HepG2 (cell line): ENCODE data around the gene AADACL4. TPM values are rescaled to one million over a fixed set of nuclear protein-coding genes. Genes with fewer than 3 reads are reported as not detected.
A peak's percentile ranks its signal among the peaks of the same experiment; 100 is the strongest.

Experiments
- GTF3A ChIP-seq: sonication (generic); formaldehyde crosslinking; conservative IDR thresholded peaks from 2 replicates; pipeline ENCODE4 v1.4.0; 2020; ENCODE audit warnings: mild to moderate bottlenecking, missing genetic modification reagents
- HOXA7 ChIP-seq: sonication (generic); formaldehyde crosslinking; IDR thresholded peaks from 2 replicates; pipeline ENCODE4 v1.8.1; 2022; ENCODE audit warnings: mild to moderate bottlenecking, missing genetic modification reagents, moderate library complexity
- IKZF4 ChIP-seq: sonication (generic); formaldehyde crosslinking; IDR thresholded peaks from 2 replicates; pipeline ENCODE4 v1.5.1; 2020; ENCODE audit warnings: borderline replicate concordance, mild to moderate bottlenecking, low read depth, missing genetic modification reagents; ENCODE audit errors: not compliant biosample characterization
- IRF2 ChIP-seq: IDR thresholded peaks from 2 replicates; pipeline ENCODE4 v1.6.1; 2018; ENCODE audit warnings: missing genetic modification reagents, missing compliant biosample characterization
- KMT2B ChIP-seq: IDR thresholded peaks from 2 replicates; pipeline ENCODE4 v1.6.1; 2016; ENCODE audit warnings: missing genetic modification reagents, missing compliant biosample characterization
- MIER3 ChIP-seq: IDR thresholded peaks from 2 replicates; pipeline ENCODE4 v1.6.1; 2016; ENCODE audit warnings: missing compliant biosample characterization, borderline replicate concordance
- MIXL1 ChIP-seq: IDR thresholded peaks from 2 replicates; pipeline ENCODE4 v1.6.1; 2016
- MTA1 ChIP-seq: sonication (generic); formaldehyde crosslinking; IDR thresholded peaks from 2 replicates; pipeline ENCODE4 v1.4.0; 2020; ENCODE audit warnings: missing genetic modification reagents, mild to moderate bottlenecking, borderline replicate concordance
- RARG ChIP-seq: sonication (generic); formaldehyde crosslinking; IDR thresholded peaks from 2 replicates; pipeline ENCODE4 v1.4.0; 2020; ENCODE audit warnings: low read depth, mild to moderate bottlenecking, missing genetic modification reagents
- RXRA ChIP-seq: sonication (generic); formaldehyde crosslinking; IDR thresholded peaks from 2 replicates; pipeline ENCODE4 v1.5.1; 2020; ENCODE audit warnings: missing genetic modification reagents
- TBX3 ChIP-seq: fragments of 450-650 bp; IDR thresholded peaks from 2 replicates; pipeline ENCODE4 v1.6.1; 2017; ENCODE audit warnings: antibody characterized with exemption, mild to moderate bottlenecking, inconsistent platforms, borderline replicate concordance
- ZBTB33 ChIP-seq: sonication (generic); formaldehyde crosslinking; IDR thresholded peaks from 2 replicates; pipeline ENCODE4 v1.4.0; 2020; ENCODE audit warnings: missing genetic modification reagents
- ZFP41 ChIP-seq: sonication (generic); formaldehyde crosslinking; IDR thresholded peaks from 2 replicates; pipeline ENCODE4 v1.4.0; 2020; ENCODE audit warnings: mild to moderate bottlenecking, missing genetic modification reagents, borderline replicate concordance
- ZNF512B ChIP-seq: sonication (generic); formaldehyde crosslinking; IDR thresholded peaks from 2 replicates; pipeline ENCODE4 v1.5.1; 2020; ENCODE audit warnings: missing genetic modification reagents, mild to moderate bottlenecking, borderline replicate concordance
- ZNF513 ChIP-seq: sonication (generic); formaldehyde crosslinking; conservative IDR thresholded peaks from 2 replicates; pipeline ENCODE4 v1.5.0; 2020; ENCODE audit warnings: missing genetic modification reagents
- ZNF567 ChIP-seq: sonication (generic); formaldehyde crosslinking; IDR thresholded peaks from 2 replicates; pipeline ENCODE4 v1.8.1; 2023; ENCODE audit warnings: mild to moderate bottlenecking, missing genetic modification reagents, borderline replicate concordance
- ZNF841 ChIP-seq: sonication (generic); formaldehyde crosslinking; IDR thresholded peaks from 2 replicates; pipeline ENCODE4 v1.8.1; 2023; ENCODE audit warnings: missing genetic modification reagents, borderline replicate concordance
- ZSCAN5A ChIP-seq: sonication (generic); formaldehyde crosslinking; IDR thresholded peaks from 2 replicates; pipeline ENCODE4 v1.8.0; 2022; ENCODE audit warnings: mild to moderate bottlenecking, missing genetic modification reagents, borderline replicate concordance
- polyA plus RNA-seq, 8 experiments: library from polyadenylated mRNA; depleted of rRNA in 3 of 8; stranded (reverse) in 7 of 8; unstranded in 1 of 8; fragments of >200 nt; fragmentation: Illumina TruSeq in 4 of 8; extraction: Trizol in 4 of 8; gene quantifications; 2 replicates each; pipeline versions ENCODE4 v1.2.1 to v1.2.3, GENCODE V29; 2011 to 2016; ENCODE audit warnings: low read depth in 4 of 8, missing spikeins in 1 of 8, mixed read lengths in 1 of 8; ENCODE audit not compliant: insufficient read depth in 1 of 8
- total RNA-seq, 5 experiments: library from RNA; depleted of rRNA; stranded (reverse); fragments of >200 nt; fragmentation: Illumina TruSeq; extraction: Trizol; gene quantifications; 2 replicates each; pipeline ENCODE4 v1.2.3, GENCODE V29; 2016; ENCODE audit warnings: low read depth in 1 of 5

AADACL4 gene
- total and polyA plus RNA-seq, 2 of the 13 experiments (the other 11 are each of a cell fraction or from before 2014, with no cell fraction given): not detected

GRCh38 chr1:12658531-12659453 lies 14.9 kb downstream of the AADACL4 start (continued):
- TF ChIP-seq ZNF512B (CRISPR knock-in tag): no peak
- no peak for TF ChIP-seq ZFP41
- TF ChIP-seq IKZF4: no peak
- no peak for TF ChIP-seq HOXA7 (CRISPR knock-in tag)
- no peak for TF ChIP-seq RXRA
- no peak for TF ChIP-seq ZNF841
- TF ChIP-seq GTF3A (CRISPR knock-in tag): no peak
- TF ChIP-seq ZNF567 (CRISPR knock-in tag): no peak
- no peak for TF ChIP-seq TBX3
- no peak for TF ChIP-seq ZSCAN5A
- TF ChIP-seq IRF2 (CRISPR knock-in tag): 0 out of 2 replicates have a peak, but pooled peaks have one; percentile 32
- TF ChIP-seq KMT2B (CRISPR knock-in tag): no peak
- 0 out of 2 replicates have a peak, but pooled peaks have one; percentile 24 for TF ChIP-seq MIER3 (CRISPR knock-in tag)
- 0 out of 2 replicates have a peak, but pooled peaks have one; percentile 46 for TF ChIP-seq MIXL1
- TF ChIP-seq MTA1 (CRISPR knock-in tag): no peak
- no peak for TF ChIP-seq ZNF513 (CRISPR knock-in tag)
- TF ChIP-seq ZBTB33 (CRISPR knock-in tag): 0 out of 2 replicates have a peak, but pooled peaks have one; percentile 51
- TF ChIP-seq RARG: no peak
